ENCODE results near the gene DYNLT5.
"Not testable (repeated sequence)": the region's sequence is repeated elsewhere in the genome, so short reads cannot be mapped to it uniquely, and the experiment has no call there.

The DYNLT5 gene

DNA sequence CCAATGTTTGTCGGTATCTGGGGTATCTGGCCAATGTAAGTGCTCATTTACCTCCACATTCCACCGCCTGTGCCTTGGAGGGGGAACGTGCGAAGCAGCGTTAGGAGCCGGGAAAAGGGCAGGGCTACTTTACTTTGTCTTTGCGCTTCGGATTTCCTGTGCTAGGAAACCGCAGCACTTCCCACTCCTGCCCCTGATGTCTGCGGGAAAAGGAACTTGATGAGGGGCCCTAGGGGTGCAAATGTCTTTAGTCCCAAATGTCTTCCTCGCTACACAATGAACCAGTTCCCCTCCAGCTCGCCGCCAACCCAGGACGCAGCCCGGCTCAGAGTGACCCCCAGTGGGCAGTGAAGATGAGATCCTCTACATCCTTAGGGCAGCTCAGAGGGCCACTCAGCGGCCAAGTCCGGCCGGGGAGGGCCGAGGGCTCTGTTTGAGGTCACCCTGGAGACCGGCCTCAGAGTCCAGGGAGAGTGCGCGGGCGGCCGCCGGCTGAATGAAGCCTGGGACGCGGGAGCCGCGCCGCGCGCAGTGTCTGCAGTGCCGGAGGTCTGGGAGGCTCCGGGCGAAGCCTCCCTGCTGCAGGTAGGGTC, at the start of gene DYNLT5:
Gene DYNLT5 (plus strand): TSS at position 460 of the 593 bp plus-strand sequence. CDS start 2,200 bp downstream, outside the sequence.
- DNase-seq (ENCODE audit: low read depth, low spot score), result peak; percentile 35

- DNase-seq (ENCODE audit: low read depth, low spot score), result no peak
Measured at GRCh38 chr1:66704177-66704875, 47.9 kb upstream of the DYNLT5 start.

DNA sequence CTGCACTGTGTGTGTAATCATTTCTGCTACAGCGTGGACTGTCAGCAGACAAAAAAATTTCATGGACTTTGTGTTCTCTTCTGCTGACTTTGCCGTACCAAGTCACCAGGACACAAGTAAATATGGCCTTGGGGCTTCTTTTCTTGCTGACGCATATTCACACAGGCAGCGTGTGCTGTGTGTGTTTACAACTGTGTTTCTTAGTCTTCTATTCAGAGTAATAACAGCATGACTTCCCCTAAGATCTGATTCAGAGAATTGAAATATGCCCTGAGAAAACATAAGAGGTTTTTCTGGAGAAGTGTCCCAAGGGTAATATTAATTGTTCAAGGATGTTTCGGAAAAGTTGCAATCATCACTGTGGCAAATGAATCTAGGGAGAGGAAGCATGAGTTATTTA, 47.1 kb upstream of the DYNLT5 start:
- no peak for DNase-seq (ENCODE audit: low read depth, low spot score)

DNA sequence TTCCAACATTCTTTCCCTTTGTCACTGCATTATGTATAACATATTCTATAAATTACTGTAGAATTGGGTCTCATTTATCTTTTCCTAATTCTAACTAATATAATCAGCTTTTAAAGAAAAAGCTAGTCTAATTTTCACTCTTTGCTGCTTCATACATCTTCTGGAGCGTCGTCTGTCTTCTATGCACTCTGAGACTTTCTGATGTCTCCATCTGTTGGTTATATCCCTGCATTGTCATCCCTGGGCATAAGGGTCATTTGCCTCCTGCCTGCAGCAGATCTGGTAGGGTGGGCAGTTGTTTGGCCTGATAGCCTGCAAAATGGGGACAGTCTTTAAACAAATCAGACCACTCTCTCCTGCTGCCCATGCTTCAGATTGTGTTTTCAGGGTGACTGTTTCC, 40.8 kb upstream of the DYNLT5 start:
- DNase-seq (ENCODE audit: low read depth, low spot score), result no peak

GRCh38 chr1:66712839-66713238, 39.4 kb upstream of the DYNLT5 start:
- no peak for DNase-seq (ENCODE audit: low read depth, low spot score)

DNA sequence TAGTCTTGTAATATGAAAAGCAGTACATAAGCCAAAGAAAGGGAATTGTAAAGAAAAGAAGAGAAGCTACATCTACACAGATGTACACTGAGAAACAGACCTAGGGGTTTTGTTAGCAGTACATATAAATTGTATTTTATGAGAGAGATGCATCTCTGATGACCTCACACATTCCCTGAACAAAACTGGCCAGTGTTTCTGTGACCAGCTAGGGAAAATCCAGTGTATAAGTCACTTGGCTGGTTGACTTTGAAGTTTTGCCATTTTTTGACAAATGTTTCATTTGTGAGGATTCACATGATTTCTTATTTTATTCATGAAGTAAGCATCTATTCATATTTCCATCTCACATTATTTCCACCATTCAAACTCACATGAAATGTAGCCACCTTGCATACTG, 28.3 kb upstream of the DYNLT5 start:
- no peak for DNase-seq (ENCODE audit: low read depth, low spot score)

- peak; percentile 54 for DNase-seq (ENCODE audit: low read depth, low spot score)
Measured at GRCh38 chr1:66725885-66726665, 26.2 kb upstream of the DYNLT5 start.

GRCh38 chr1:66728021-66728420, 24.2 kb upstream of the DYNLT5 start:
- DNase-seq (ENCODE audit: low read depth, low spot score), result no peak

DNA sequence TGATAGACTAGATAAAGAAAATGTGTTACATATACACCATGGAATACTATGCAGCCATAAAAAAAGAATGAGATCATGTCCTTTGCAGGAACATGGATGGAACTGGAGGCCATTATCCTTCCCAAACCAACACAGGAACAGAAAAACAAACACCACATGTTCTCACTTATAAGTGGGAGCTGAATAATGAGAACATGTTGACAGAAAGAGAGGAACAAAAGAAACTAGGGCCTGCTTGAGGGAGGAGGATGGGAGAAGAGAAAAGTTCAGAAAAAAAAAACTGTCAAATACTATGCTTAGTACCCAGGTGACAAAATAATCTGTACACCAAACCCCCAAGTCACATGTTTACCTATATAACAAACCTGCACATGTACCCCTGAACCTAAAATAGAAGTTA, 23.5 kb upstream of the DYNLT5 start:
- not testable (repeated sequence) for DNase-seq (ENCODE audit: low read depth, low spot score)

GRCh38 chr1:66729119-66729518, 23.1 kb upstream of the DYNLT5 start:
- no peak for DNase-seq (ENCODE audit: low read depth, low spot score)

DNA sequence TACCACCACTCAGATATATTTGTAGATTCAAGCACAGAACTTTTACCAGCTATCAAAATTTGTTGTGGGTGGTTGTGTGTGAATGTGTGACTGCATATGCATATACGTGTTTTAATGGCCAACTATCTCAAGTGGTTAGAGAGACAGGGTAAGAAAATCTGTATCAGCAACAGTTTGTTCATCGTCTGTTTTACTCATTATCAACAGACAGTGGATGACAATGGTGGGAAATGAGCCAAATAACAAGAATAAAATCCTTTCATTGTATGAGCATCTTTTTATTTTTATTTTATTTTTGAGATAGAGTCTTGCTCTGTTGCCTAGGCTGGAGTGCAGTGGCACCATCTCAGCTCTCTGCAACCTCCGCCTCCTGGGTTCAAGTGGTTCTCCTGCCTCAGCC, 22.7 kb upstream of the DYNLT5 start:
- DNase-seq (ENCODE audit: low read depth, low spot score), result no peak

- peak; percentile 45 for DNase-seq (ENCODE audit: low read depth, low spot score)
Measured at GRCh38 chr1:66730462-66730861, 21.8 kb upstream of the DYNLT5 start.

- no peak for DNase-seq (ENCODE audit: low read depth, low spot score)
Measured at GRCh38 chr1:66731170-66731865, 20.9 kb upstream of the DYNLT5 start.

DNA sequence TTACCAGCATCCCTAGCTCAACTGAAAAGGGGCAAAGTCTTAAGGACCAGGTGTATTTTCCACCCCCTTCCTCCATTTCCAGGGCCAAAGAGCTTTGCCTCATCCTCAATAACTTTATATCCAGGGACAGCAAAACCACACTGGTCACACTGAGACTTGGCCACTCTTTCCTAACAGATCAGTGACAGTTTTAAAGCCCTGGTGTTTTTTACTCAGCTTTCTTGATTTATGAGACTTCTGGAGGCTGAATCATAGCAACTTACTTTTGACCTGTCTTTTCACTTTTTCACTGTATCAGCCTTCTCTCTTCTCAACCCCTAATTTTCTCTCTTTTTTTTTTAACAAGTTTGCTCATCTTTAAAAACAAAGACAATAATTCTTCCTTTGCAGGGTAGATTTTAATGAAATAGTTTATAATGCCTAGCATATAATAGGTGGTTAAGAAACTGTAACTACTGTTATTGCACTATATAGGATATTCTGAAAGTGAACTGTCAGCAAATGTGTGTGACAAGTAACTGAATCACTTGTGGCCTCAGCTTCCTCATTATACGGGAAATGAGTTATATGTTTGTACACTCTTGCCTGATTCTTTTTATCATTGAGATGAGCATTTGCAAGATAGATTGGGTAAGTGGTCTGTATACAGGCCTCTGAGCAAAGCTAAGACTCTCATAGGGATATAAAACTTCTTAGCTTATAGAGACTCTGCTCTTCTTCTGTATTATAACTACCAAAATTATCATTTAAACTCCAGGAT, 19.7 kb upstream of the DYNLT5 start:
- no peak for DNase-seq (ENCODE audit: low read depth, low spot score)

DNA sequence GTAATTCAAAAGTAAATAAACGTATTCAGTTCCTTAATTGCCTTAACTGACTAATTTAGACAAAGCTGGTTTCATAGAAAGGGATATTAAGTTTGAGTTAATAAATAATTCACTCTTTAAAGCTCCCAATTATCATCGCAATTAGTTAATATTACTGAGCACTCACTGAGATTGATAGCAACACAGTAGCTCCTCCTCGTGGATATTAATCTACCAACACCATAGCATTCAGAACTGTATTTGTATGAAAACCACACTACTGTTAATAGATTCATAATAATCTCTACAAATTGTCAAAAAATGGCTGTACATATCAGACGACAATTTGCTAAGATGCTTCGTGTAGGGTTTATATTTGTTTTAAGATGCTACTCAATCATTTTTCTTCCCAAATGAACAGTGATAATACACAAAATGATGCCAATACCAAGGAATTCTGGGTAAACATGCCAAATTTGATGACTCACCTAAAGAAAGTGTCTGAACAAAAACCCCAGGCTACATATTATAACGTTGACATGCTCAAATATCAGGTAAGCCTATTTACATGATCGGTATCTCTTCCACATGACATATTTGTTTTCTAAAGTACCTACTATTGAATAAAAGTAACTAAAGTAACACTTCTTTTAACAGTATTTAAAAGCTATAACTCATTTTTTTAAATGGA, 18.8 kb upstream of the DYNLT5 start:
- no peak for DNase-seq (ENCODE audit: low read depth, low spot score)

DNA sequence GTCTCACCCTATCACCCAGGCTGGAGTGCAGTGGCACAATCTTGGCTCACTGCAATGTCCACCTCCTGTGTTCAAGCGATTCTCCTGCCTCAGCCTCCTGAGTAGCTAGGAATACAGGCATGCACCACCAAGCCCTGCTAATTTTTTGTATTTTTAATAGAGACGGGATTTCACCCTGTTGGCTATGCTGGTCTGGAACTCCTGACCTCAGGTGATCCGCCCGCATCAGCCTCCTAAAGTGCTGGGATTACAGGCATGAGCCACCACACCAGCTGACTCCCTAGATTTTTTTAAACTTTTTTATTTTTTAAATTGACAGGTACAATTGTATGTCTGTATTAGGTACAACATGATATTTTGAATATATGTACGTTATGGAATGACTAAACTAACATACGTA, 17.7 kb upstream of the DYNLT5 start:
- not testable (repeated sequence) for DNase-seq (ENCODE audit: low read depth, low spot score)

DNA sequence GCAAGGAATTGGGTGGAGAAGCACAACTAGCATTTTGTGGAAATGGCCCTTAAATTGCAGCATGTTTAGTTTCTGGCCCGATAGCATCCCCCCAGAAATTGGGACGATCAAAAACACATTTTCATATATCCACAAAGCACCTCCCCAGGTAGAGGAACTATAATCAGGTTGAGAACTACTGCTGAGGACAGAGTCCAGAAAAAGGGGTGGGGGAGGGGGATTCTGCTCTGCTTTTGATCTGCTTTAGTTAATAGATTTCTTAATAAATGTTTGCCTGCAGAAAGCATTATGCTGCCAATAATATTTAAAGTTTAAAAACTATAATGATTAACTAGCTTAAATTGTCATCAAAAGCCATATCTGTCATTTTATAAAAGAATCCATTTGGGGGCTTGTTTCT, 14.4 kb upstream of the DYNLT5 start:
- no peak for DNase-seq (ENCODE audit: low read depth, low spot score)

DNA sequence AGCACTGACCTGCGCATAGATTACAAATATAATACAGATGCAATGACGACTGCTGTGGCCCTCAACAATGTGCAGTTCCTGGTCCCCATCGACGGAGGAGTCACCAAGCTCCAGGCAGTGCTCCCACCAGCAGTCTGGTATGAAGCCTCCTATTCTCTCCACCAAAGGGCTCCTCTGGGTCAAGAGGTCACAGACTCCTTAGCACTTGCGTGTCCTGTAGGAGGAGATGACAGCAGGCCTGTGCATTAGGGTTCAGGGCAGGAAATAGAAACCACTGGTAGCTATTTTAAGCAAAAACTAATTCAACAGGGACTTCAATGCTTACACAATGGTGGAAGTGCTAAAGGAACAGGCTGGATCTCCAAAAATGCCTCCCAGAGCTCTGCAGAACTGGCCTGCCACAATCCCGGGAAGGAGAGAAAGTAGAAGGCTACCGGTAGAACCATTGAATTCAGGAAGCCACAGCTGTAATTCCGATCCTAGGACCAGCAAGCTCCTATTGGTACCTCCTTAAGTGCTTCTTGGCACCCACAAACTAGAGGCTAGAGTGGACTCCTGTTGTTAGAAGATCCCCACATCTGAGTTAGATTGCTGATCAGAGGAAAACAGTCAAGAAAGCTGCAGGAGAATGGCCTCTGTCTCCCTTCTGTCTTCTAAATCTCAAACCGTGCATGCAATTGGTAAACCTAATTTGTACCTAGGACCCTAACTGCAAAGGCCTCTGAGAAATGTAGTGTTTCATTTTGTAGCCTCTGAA, 12.7 kb upstream of the DYNLT5 start:
- DNase-seq (ENCODE audit: low read depth, low spot score), result no peak

- no peak for DNase-seq (ENCODE audit: low read depth, low spot score)
Measured at GRCh38 chr1:66745451-66745850, 6.8 kb upstream of the DYNLT5 start.

GRCh38 chr1:66747501-66747900, 4.8 kb upstream of the DYNLT5 start:
- DNase-seq (ENCODE audit: low read depth, low spot score), result no peak

Measured in iPS DF 19.7 (cell line).